Measurements from ENCODE around the gene BATF2.
A peak's percentile ranks its signal among the peaks of the same experiment; 100 is the strongest.

The BATF2 gene

DNA sequence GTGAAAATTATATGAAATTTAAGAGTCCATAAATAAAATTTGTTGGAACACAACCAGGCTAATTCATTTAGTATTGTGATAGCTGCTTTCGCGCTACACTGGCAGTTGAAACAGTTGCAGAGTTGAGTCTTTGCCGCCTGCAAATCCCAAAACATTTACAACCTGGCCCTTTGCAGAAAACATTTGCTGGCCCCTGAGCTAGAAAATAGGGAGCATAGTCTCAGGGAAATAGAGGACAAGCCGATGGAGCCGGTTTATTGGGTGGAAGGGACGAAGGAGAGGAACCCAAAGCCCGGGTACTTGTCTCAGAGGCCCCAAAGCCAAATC lies 43.7 kb upstream of the BATF2 start:
- H3K4me3 ChIP-seq (replicated peaks; ENCODE audit: insufficient read depth, low read length) = peak overlapping the region; percentile 67
- no peak for DNase-seq (ENCODE audit: low read depth in 1 of 2, low spot score in 1 of 2)
- no peaks in the 10 kb centered on the region for H3K27me3 ChIP-seq (ENCODE audit: insufficient read depth, poor library complexity, severe bottlenecking)
- TF ChIP-seq REST (IDR thresholded peaks at IDR 0.05; ENCODE audit: insufficient replicate concordance, low read depth) (no peak), SPI1 (IDR thresholded peaks at IDR 0.05; ENCODE audit: borderline replicate concordance, low read depth) (no peak), POLR2AphosphoS5 (IDR thresholded peaks at IDR 0.05; ENCODE audit: low read depth) (no peak), CTCF (IDR thresholded peaks at IDR 0.05; ENCODE audit: insufficient read depth, low read length) (no peak), GABPA (IDR thresholded peaks at IDR 0.05; ENCODE audit: low read depth) (no peak)
- H3K27ac ChIP-seq (replicated peaks) = peak overlapping the region; percentile 86

GRCh38 chr11:65036931-65037330 lies 40.2 kb upstream of the BATF2 start:
- Histone ChIP-seq H3K27ac (replicated peaks) (no peak overlapping the region), H3K27me3 (ENCODE audit: insufficient read depth, poor library complexity, severe bottlenecking) (no peaks in the 10 kb centered on the region), H3K4me3 (replicated peaks; ENCODE audit: insufficient read depth, low read length) (no peak overlapping the region)
- TF ChIP-seq CTCF (IDR thresholded peaks at IDR 0.05; ENCODE audit: insufficient read depth, low read length) (no peak), SPI1 (IDR thresholded peaks at IDR 0.05; ENCODE audit: borderline replicate concordance, low read depth) (no peak), GABPA (IDR thresholded peaks at IDR 0.05; ENCODE audit: low read depth) (no peak), REST (IDR thresholded peaks at IDR 0.05; ENCODE audit: insufficient replicate concordance, low read depth) (no peak), POLR2AphosphoS5 (IDR thresholded peaks at IDR 0.05; ENCODE audit: low read depth) (no peak)
- DNase-seq (ENCODE audit: low read depth in 1 of 2, low spot score in 1 of 2) = no peak

GRCh38 chr11:65035579-65035978 lies 38.8 kb upstream of the BATF2 start:
- DNase-seq (ENCODE audit: low read depth in 1 of 2, low spot score in 1 of 2) = no peak
- Histone ChIP-seq H3K27ac (replicated peaks) (no peak overlapping the region), H3K27me3 (ENCODE audit: insufficient read depth, poor library complexity, severe bottlenecking) (no peaks in the 10 kb centered on the region), H3K4me3 (replicated peaks; ENCODE audit: insufficient read depth, low read length) (no peak overlapping the region)
- TF ChIP-seq GABPA (IDR thresholded peaks at IDR 0.05; ENCODE audit: low read depth) (no peak), POLR2AphosphoS5 (IDR thresholded peaks at IDR 0.05; ENCODE audit: low read depth) (no peak)

DNA sequence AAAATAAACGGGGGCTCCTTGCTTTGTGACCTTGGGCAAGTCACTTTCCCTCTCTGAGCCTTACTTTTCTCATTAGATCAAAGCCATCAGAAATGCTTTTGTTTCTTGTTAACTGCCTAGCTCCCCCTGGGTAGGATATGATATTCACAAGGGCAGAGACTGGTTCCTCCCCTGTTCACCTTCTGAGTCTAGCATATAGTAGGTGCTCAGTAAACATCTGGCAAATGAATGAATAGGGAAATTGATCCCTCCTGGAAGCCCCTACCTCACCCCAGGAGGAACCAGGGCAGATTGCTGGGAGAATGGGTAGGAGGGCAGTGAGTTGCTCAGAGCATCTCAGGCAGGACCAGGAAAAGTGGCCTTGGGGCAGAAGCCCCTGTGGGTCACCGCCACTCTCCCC lies 37.7 kb upstream of the BATF2 start:
- TF ChIP-seq GABPA (IDR thresholded peaks at IDR 0.05; ENCODE audit: low read depth) (no peak), SPI1 (IDR thresholded peaks at IDR 0.05; ENCODE audit: borderline replicate concordance, low read depth) (no peak), CTCF (IDR thresholded peaks at IDR 0.05; ENCODE audit: insufficient read depth, low read length) (no peak), REST (IDR thresholded peaks at IDR 0.05; ENCODE audit: insufficient replicate concordance, low read depth) (no peak), POLR2AphosphoS5 (IDR thresholded peaks at IDR 0.05; ENCODE audit: low read depth) (no peak)
- Histone ChIP-seq H3K27ac (replicated peaks) (no peak overlapping the region), H3K4me3 (replicated peaks; ENCODE audit: insufficient read depth, low read length) (no peak overlapping the region), H3K27me3 (ENCODE audit: insufficient read depth, poor library complexity, severe bottlenecking) (no peaks in the 10 kb centered on the region)
- DNase-seq (ENCODE audit: low read depth in 1 of 2, low spot score in 1 of 2) = no peak
